K562 (cell line): ENCODE measurements around the gene PDK1. TPM values are rescaled to one million over a fixed set of nuclear protein-coding genes. Genes with fewer than 3 reads are reported as not detected.

ENCODE experiments used
- BCLAF1 ChIP-seq, 2 experiments: fragments of 450-650 bp in 1 of 2; IDR thresholded peaks; 2 replicates each; pipeline ENCODE4 v1.6.1; 2011 to 2017; ENCODE audit warnings: low read depth in 2 of 2, antibody characterized with exemption in 1 of 2, borderline replicate concordance in 1 of 2, low read length in 1 of 2, mild to moderate bottlenecking in 1 of 2, mixed read lengths in 1 of 2; ENCODE audit not compliant: control insufficient read depth in 1 of 2
- BMI1 ChIP-seq: fragments of 150-350 bp; IDR thresholded peaks from 2 replicates; pipeline ENCODE4 v1.6.1; 2014; ENCODE audit warnings: low read length
- DEAF1 ChIP-seq: fragments of 450-650 bp; formaldehyde crosslinking; IDR thresholded peaks from 2 replicates; pipeline ENCODE4 v1.4.0; 2020; ENCODE audit warnings: mild to moderate bottlenecking, moderate library complexity
- FOXK2 ChIP-seq, 2 experiments: fragments of 450-650 bp; IDR thresholded peaks in 1 of 2; conservative IDR thresholded peaks in 1 of 2; 2 replicates each; pipeline ENCODE4 v1.6.1; 2016; ENCODE audit warnings: low read depth in 2 of 2, mild to moderate bottlenecking in 1 of 2
- HOMEZ ChIP-seq: fragments of 250-450 bp; sonication (Bioruptor Pico); IDR thresholded peaks from 2 replicates; pipeline ENCODE4 v1.4.0; 2020; ENCODE audit warnings: mild to moderate bottlenecking, moderate library complexity
- MAFF ChIP-seq: IDR thresholded peaks from 2 replicates; pipeline ENCODE4 v1.6.1; 2012; ENCODE audit warnings: low read length, improper control_type of control experiment
- NKRF ChIP-seq: fragments of 450-650 bp; IDR thresholded peaks from 2 replicates; pipeline ENCODE4 v1.6.1; 2016; ENCODE audit warnings: borderline replicate concordance
- POLR2G ChIP-seq: fragments of 200-400 bp; formaldehyde crosslinking; IDR thresholded peaks from 2 replicates; pipeline ENCODE4 v1.6.1; 2017; ENCODE audit warnings: low read depth, mild to moderate bottlenecking, antibody characterized with exemption, low read length, moderate library complexity
- RBFOX2 ChIP-seq: fragments of 200-400 bp; formaldehyde crosslinking; IDR thresholded peaks from 2 replicates; pipeline ENCODE4 v1.6.1; 2017; ENCODE audit warnings: low read depth, mild to moderate bottlenecking, low read length, moderate library complexity
- SMARCC2 ChIP-seq: fragments of 450-650 bp; IDR thresholded peaks from 2 replicates; pipeline ENCODE4 v1.6.1; 2017; ENCODE audit warnings: antibody characterized with exemption, moderate library complexity, mild to moderate bottlenecking, low read depth
- TEAD1 ChIP-seq, 2 experiments: fragments of 450-650 bp in 1 of 2; sonication (generic) in 1 of 2; formaldehyde crosslinking; IDR thresholded peaks; 2 replicates each; pipeline versions ENCODE4 v1.4.0 to v1.8.0; 2020 to 2022; ENCODE audit warnings: mild to moderate bottlenecking in 2 of 2, missing genetic modification reagents in 1 of 2
- TRIM24 ChIP-seq, 2 experiments: fragments of 450-650 bp; IDR thresholded peaks; 2 replicates each; pipeline ENCODE4 v1.6.1; 2016
- WHSC1 ChIP-seq: IDR thresholded peaks from one replicate; pipeline ENCODE4 v1.6.1; 2012; ENCODE audit warnings: low read length, control low read depth, inconsistent platforms
- ZFP1 ChIP-seq: fragments of 450-650 bp; formaldehyde crosslinking; IDR thresholded peaks from 2 replicates; pipeline ENCODE4 v1.4.0; 2020; ENCODE audit warnings: mild to moderate bottlenecking, mixed read lengths
- ZNF133 ChIP-seq: fragments of 250-450 bp; sonication (Bioruptor Pico); IDR thresholded peaks from 2 replicates; pipeline ENCODE4 v1.4.0; 2020; ENCODE audit warnings: mild to moderate bottlenecking
- ZNF395 ChIP-seq: fragments of 200-800 bp; sonication (Bioruptor generic); IDR thresholded peaks from 2 replicates; pipeline ENCODE4 v1.6.1; 2017; ENCODE audit warnings: missing genetic modification characterization, missing compliant biosample characterization
- polyA plus RNA-seq, 8 experiments: library from polyadenylated mRNA; depleted of rRNA in 4 of 8; stranded (reverse) in 5 of 8; unstranded in 3 of 8; fragments of >200 nt; fragmentation: Nextera tagmentation in 2 of 8; fragmentation: Illumina TruSeq in 1 of 8; extraction: Ambion mirVana in 2 of 8; extraction: Trizol in 1 of 8; gene quantifications; 2 replicates each; pipeline versions ENCODE4 v1.2.1 to v1.2.3, GENCODE V29; 2011 to 2014; ENCODE audit warnings: inconsistent platforms in 1 of 8, missing spikeins in 1 of 8
- total RNA-seq, 7 experiments: library from RNA; depleted of rRNA in 6 of 7; stranded (reverse); fragments of >200 nt in 6 of 7; fragmentation: Illumina TruSeq in 2 of 7; extraction: Trizol in 2 of 7; gene quantifications; 2 replicates each; pipeline versions ENCODE4 v1.2.1 to v1.2.3, GENCODE V29; 2011 to 2021; ENCODE audit warnings: low replicate concordance in 1 of 7

PDK1 gene
- total and polyA plus RNA-seq, 9 of the 15 experiments (the other 6 are each of a cell fraction or from before 2014, with no cell fraction given): 3.5 to 176 (median 13.9) TPM

GRCh38 chr2:172556284-172557033, 569 bp downstream of the PDK1 start (continued):
- peak; percentile 70; the same call in 1 of the 2 replicates for TF ChIP-seq ZNF395 (CRISPR knock-in tag)
- TF ChIP-seq SMARCC2: no peak
- peak; percentile 72; the same call in 1 of the 2 replicates for TF ChIP-seq HOMEZ (CRISPR knock-in tag)
- no peak; a peak in 1 of 4 replicates for TF ChIP-seq TEAD1 (CRISPR knock-in tag; IDR thresholded peaks at IDR 0.05)
- peak; percentile 37 for TF ChIP-seq RBFOX2
- TF ChIP-seq DEAF1 (CRISPR knock-in tag): 0 out of 2 replicates have a peak, but pooled peaks have one; percentile 13
- TF ChIP-seq TRIM24 (IDR thresholded peaks at IDR 0.05): no peak
- peak; percentile 19; the same call in 1 of the 2 replicates for TF ChIP-seq ZFP1
- no peak for TF ChIP-seq WHSC1
- TF ChIP-seq BCLAF1 (IDR thresholded peaks at IDR 0.05; ENCODE audit: borderline replicate concordance in 1 of 2, control insufficient read depth in 1 of 2, low read depth in 2 of 2, low read length in 1 of 2): no peak
- 0 out of 2 replicates have a peak, but pooled peaks have one; percentile 25 for TF ChIP-seq ZNF133 (CRISPR knock-in tag)
- TF ChIP-seq POLR2G: 0 out of 2 replicates have a peak, but pooled peaks have one; percentile 21
- TF ChIP-seq MAFF: no peak
- TF ChIP-seq BMI1: no peak
- peak in 1 of 2 experiments; percentile 40; a peak in 1 of 4 replicates for TF ChIP-seq FOXK2 (conservative IDR thresholded peaks at IDR 0.05 in 1 of 2, IDR thresholded peaks at IDR 0.05 in 1 of 2; ENCODE audit: low read depth in 2 of 2)
- peak; percentile 93 for TF ChIP-seq NKRF
